Coronary artery (tissue), 2 donors: ENCODE results near the gene NLGN1.

Source experiments
- DNase-seq: peaks from one replicate; pipeline ENCODE4 v3.0.0-alpha.2; 2017; ENCODE audit warnings: low spot score
- H3K27ac ChIP-seq, 2 donors: fragments of 200-600 bp; sonication (generic); one replicate each; pipeline ENCODE4 v1.5.1; 2016 to 2019
- H3K4me3 ChIP-seq: fragments of 200-600 bp; sonication (generic); 2 replicates; pipeline ENCODE4 v1.5.1; 2016; ENCODE audit warnings: mild to moderate bottlenecking, moderate library complexity
- CTCF ChIP-seq: fragments of 200-600 bp; sonication (generic); IDR thresholded peaks from one replicate; pipeline ENCODE4 v1.5.1; 2019; ENCODE audit warnings: antibody characterized with exemption

The NLGN1 gene

GRCh38 chr3:173747427-173747826 is 349.9 kb downstream of the NLGN1 start:
- TF ChIP-seq CTCF = no peak
- no peak for DNase-seq
- H3K4me3 ChIP-seq = no peak overlapping the region
- H3K27ac ChIP-seq = no peak overlapping the region

- DNase-seq = no peak
- TF ChIP-seq CTCF = no peak
- Histone ChIP-seq H3K27ac (no peak overlapping the region), H3K4me3 (no peak overlapping the region)
Observed at GRCh38 chr3:173748105-173748504, 350.6 kb downstream of the NLGN1 start.

GRCh38 chr3:173750095-173750494 is 352.6 kb downstream of the NLGN1 start:
- no peak overlapping the region for H3K4me3 ChIP-seq

GRCh38 chr3:173750591-173750990 is 353.0 kb downstream of the NLGN1 start:
- H3K4me3 ChIP-seq = no peak overlapping the region
- H3K27ac ChIP-seq = no peak overlapping the region
- no peak for DNase-seq
- TF ChIP-seq CTCF = no peak

More at GRCh38 chr3:173750095-173750494, 352.6 kb downstream of the NLGN1 start:
- no peak for DNase-seq
- TF ChIP-seq CTCF = no peak
- H3K27ac ChIP-seq = no peak overlapping the region

- Histone ChIP-seq H3K4me3 (no peak overlapping the region), H3K27ac (no peak overlapping the region)
- no peak for TF ChIP-seq CTCF
- DNase-seq = no peak
Observed at GRCh38 chr3:173753593-173753992, 356.0 kb downstream of the NLGN1 start.

GRCh38 chr3:173755161-173755560 is 357.6 kb downstream of the NLGN1 start:
- no peak overlapping the region for H3K4me3 ChIP-seq
- TF ChIP-seq CTCF = no peak
- no peak for DNase-seq
- H3K27ac ChIP-seq = no peak overlapping the region

GRCh38 chr3:173761161-173761560 is 363.6 kb downstream of the NLGN1 start:
- H3K27ac ChIP-seq = no peak overlapping the region
- H3K4me3 ChIP-seq = no peak overlapping the region
- no peak for DNase-seq
- no peak for TF ChIP-seq CTCF
